ENCODE measurements around the gene TMED5. TPM values are rescaled to one million over a fixed set of nuclear protein-coding genes. Genes with fewer than 3 reads are reported as not detected.

Gene TMED5
- total RNA-seq, 2 donors from 2014 or later: 80.4 to 81.2 TPM

DNA sequence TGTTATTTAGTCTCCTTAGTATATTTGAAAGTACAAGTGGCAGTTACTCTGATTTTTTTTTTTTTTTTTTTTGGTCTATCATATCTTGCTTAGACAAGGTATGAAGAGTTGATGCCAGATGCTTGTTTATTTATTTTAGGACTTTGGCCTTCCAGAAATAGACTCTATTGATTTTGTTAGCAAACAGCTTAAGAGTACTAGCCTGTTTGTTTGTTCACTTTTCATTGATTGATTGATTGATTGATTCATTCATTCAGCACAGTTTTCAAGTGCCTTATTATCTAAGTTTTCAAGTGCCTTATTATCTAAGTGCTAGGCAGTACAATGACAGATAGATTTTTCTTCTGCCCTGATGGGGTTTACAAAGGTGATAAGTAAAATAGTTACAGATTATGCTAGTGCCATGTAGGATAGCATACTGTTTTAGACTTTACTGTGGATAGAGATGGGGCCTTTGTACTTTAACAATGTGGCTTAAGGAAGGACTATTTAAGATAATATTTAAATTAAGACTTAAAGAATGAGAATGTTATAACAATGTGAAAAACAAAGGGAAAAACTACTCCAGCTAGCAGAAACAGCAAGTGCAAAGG is 50.6 kb downstream of the TMED5 start:
- DNase-seq (ENCODE audit: low spot score): no peak
- H3K36me3 ChIP-seq: peaks cover 4% of the 10 kb centered on the region
- no peak for TF ChIP-seq CTCF (IDR thresholded peaks at IDR 0.05)

GRCh38 chr1:93124556-93125355 is 55.5 kb downstream of the TMED5 start:
- H3K27me3 ChIP-seq: no peaks in the 10 kb centered on the region
- no peaks in the 10 kb centered on the region for H3K9me3 ChIP-seq
- H3K27ac ChIP-seq: no peak overlapping the region
- no peak for DNase-seq (ENCODE audit: low spot score)
- no peak for TF ChIP-seq CTCF (IDR thresholded peaks at IDR 0.05)
- no peaks in the 10 kb centered on the region for H3K4me1 ChIP-seq
- H3K4me3 ChIP-seq: no peak overlapping the region
- H3K36me3 ChIP-seq: peaks cover 9% of the 10 kb centered on the region

More for the DNA sequence above, 50.6 kb downstream of the TMED5 start:
- no peaks in the 10 kb centered on the region for H3K9me3 ChIP-seq
- H3K4me1 ChIP-seq: no peaks in the 10 kb centered on the region
- H3K4me3 ChIP-seq: no peak overlapping the region
- no peaks in the 10 kb centered on the region for H3K27me3 ChIP-seq
- H3K27ac ChIP-seq: no peak overlapping the region

GRCh38 chr1:93123201-93123783 is 56.9 kb downstream of the TMED5 start:
- Histone ChIP-seq H3K27ac (no peak overlapping the region), H3K4me3 (no peak overlapping the region), H3K4me1 (no peaks in the 10 kb centered on the region), H3K36me3 (peaks cover 22% of the 10 kb centered on the region), H3K27me3 (no peaks in the 10 kb centered on the region), H3K9me3 (no peaks in the 10 kb centered on the region)
- no peak for TF ChIP-seq CTCF (IDR thresholded peaks at IDR 0.05)
- DNase-seq (ENCODE audit: low spot score): no peak

DNA sequence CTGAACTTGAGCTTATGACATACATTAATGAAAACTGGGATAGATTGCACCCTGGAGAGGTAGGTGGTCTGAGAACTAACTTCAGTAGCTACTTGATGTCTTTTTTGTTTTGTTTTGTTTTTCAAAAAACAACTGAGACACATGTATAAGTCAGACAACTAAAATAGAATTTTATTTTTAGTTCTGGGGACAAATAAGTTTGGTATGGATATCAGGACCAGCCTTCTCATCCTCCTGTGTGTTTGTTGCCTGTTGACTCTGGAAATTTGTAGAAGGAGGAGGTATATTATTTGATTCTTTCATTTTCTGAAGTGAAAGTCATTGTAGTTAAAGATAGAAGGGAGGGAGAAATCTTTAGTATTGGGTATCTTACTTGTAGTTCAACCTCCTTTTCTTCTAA is 59.6 kb downstream of the TMED5 start:
- H3K27me3 ChIP-seq: no peaks in the 10 kb centered on the region
- peaks cover 29% of the 10 kb centered on the region for H3K36me3 ChIP-seq
- no peaks in the 10 kb centered on the region for H3K9me3 ChIP-seq
- H3K4me1 ChIP-seq: no peaks in the 10 kb centered on the region
- TF ChIP-seq CTCF (IDR thresholded peaks at IDR 0.05): no peak
- no peak for DNase-seq (ENCODE audit: low spot score)
- H3K4me3 ChIP-seq: no peak overlapping the region
- no peak overlapping the region for H3K27ac ChIP-seq

GRCh38 chr1:93114391-93114790 is 65.8 kb downstream of the TMED5 start:
- Histone ChIP-seq H3K9me3 (no peaks in the 10 kb centered on the region), H3K36me3 (peaks cover 16% of the 10 kb centered on the region), H3K27ac (no peak overlapping the region), H3K4me3 (no peak overlapping the region), H3K4me1 (no peaks in the 10 kb centered on the region), H3K27me3 (no peaks in the 10 kb centered on the region)
- DNase-seq (ENCODE audit: low spot score): no peak
- TF ChIP-seq CTCF (IDR thresholded peaks at IDR 0.05): no peak

Data from right atrium auricular region (tissue), 2 donors.